ENCODE results near the gene XYLT1.

The XYLT1 gene

GRCh38 chr16:17228708-17229055, 242.1 kb downstream of the XYLT1 start:
- DNase-seq (ENCODE audit: low read depth, low spot score), result no peak
- in situ Hi-C loops (cut with HindIII; ENCODE audit: low sequenced_read_pairs), result no loop called here
- TF ChIP-seq CTCF (IDR thresholded peaks at IDR 0.05; ENCODE audit: low read depth, low read length), result no peak
- no peak overlapping the region for H3K4me3 ChIP-seq (ENCODE audit: low read depth, low read length)

DNA sequence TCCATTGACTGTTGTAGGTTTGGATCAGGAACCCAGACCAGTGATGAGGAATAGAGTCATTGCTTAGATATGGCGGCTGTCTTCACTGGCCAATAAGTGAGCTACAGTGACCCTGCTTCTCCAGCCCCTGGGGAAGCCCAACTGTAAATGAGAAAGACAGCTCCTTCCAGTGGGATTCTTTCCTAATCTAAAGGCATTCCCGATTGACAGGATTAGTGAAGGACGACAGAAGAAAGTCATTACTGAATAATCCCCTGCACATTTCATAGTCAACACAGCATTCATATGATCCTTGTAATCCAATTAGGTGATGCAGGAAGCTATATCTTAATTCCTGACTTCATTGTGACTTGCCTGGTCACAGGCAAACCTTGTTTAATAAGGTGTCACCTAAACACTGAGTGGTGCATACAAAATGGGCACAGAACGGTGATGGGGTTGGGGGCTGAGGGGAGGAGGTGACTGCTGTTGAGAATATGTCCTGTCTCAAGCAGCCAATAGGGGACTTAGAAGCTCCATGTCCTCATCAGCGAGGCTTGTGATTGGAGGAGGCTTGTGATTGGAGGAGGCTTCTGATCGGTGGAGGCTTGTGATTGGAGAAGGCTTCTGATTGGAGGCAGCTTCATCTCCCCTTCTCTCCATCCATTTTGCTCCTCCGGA, 242.6 kb downstream of the XYLT1 start:
- in situ Hi-C loops (cut with HindIII; ENCODE audit: low sequenced_read_pairs), result no loop called here
- DNase-seq (ENCODE audit: low read depth, low spot score), result no peak
- TF ChIP-seq CTCF (IDR thresholded peaks at IDR 0.05; ENCODE audit: low read depth, low read length), result no peak
- no peak overlapping the region for H3K4me3 ChIP-seq (ENCODE audit: low read depth, low read length)

DNA sequence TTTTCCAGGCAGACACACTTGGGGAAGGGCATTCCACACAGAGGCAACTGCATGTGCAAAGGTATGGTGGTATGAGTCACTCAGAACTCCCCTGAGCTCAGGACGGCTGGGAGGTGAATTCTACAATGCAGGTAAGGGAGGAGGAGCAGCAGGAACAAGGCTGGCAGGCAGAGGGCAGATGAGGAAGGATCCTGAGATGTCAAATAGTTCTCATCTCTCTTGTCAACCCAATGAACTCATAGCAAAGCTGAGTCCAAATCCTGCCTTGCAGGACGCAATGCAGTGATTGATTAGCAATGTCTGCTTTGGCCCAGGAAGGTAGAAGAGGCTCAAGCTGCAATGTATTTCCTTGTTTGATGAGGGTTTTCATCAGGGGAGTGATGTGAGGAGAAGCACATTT, 243.5 kb downstream of the XYLT1 start:
- DNase-seq (ENCODE audit: low read depth, low spot score), result no peak
- in situ Hi-C loops (cut with HindIII; ENCODE audit: low sequenced_read_pairs), result no loop called here
- TF ChIP-seq CTCF (IDR thresholded peaks at IDR 0.05; ENCODE audit: low read depth, low read length), result no peak
- H3K4me3 ChIP-seq (ENCODE audit: low read depth, low read length), result no peak overlapping the region

DNA sequence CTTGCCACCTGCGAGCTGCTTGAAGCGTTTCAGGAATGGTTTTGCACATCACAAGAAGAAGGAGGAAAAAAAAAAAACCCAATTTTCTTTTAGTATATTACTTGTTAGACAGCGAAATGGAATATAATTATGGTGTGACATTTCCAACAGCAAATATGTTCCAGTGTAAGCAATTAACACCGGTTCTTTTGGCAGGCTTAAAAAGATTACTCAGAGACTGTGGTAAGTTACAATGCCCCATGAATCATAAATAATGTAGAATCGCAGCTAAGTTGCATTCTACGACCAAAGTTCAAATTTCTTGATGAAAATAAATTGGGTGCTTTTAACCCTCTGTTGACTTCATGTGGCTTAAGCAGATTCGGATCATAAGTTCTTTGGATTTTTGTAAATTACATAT, 245.2 kb downstream of the XYLT1 start:
- in situ Hi-C loops (cut with HindIII; ENCODE audit: low sequenced_read_pairs), result no loop called here
- no peak for DNase-seq (ENCODE audit: low read depth, low spot score)
- H3K4me3 ChIP-seq (ENCODE audit: low read depth, low read length), result no peak overlapping the region
- TF ChIP-seq CTCF (IDR thresholded peaks at IDR 0.05; ENCODE audit: low read depth, low read length), result no peak

- no peak overlapping the region for H3K4me3 ChIP-seq (ENCODE audit: low read depth, low read length)
- TF ChIP-seq CTCF (IDR thresholded peaks at IDR 0.05; ENCODE audit: low read depth, low read length), result no peak
- in situ Hi-C loops (cut with HindIII; ENCODE audit: low sequenced_read_pairs), result no loop called here
- DNase-seq (ENCODE audit: low read depth, low spot score), result peak; percentile 70
These were observed 245.9 kb downstream of the XYLT1 start for GRCh38 chr16:17224879-17225281.

- in situ Hi-C loops (cut with HindIII; ENCODE audit: low sequenced_read_pairs), result no loop called here
- H3K4me3 ChIP-seq (ENCODE audit: low read depth, low read length), result no peak overlapping the region
- TF ChIP-seq CTCF (IDR thresholded peaks at IDR 0.05; ENCODE audit: low read depth, low read length), result no peak
- DNase-seq (ENCODE audit: low read depth, low spot score), result no peak
These were observed 246.4 kb downstream of the XYLT1 start for GRCh38 chr16:17224350-17224749.

DNA sequence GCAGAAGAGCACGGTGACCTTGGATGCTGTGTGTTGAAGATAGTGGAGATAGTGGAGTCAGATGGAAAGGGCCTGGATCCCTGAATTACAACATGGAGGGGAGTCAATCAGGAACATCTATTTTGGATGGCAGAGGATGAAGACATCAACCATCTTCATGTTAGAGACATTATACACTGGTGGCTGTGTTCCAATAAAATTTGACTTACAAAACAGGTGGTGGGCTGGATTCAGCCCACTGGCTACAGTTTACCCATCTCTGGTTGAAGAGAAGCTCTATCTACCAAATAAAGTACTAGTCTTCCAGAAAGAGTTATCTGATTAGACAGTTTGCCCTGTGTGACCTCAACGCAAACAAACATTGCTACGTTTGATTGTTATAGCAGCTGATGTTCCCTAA, 247.2 kb downstream of the XYLT1 start:
- no peak for DNase-seq (ENCODE audit: low read depth, low spot score)
- H3K4me3 ChIP-seq (ENCODE audit: low read depth, low read length), result no peak overlapping the region
- TF ChIP-seq CTCF (IDR thresholded peaks at IDR 0.05; ENCODE audit: low read depth, low read length), result no peak
- in situ Hi-C loops (cut with HindIII; ENCODE audit: low sequenced_read_pairs), result no loop called here
